ENCODE measurements around the gene ZSCAN5A.
"Not testable (repeated sequence)": the region's sequence is repeated elsewhere in the genome, so short reads cannot be mapped to it uniquely, and the experiment has no call there.

Gene ZSCAN5A

DNA sequence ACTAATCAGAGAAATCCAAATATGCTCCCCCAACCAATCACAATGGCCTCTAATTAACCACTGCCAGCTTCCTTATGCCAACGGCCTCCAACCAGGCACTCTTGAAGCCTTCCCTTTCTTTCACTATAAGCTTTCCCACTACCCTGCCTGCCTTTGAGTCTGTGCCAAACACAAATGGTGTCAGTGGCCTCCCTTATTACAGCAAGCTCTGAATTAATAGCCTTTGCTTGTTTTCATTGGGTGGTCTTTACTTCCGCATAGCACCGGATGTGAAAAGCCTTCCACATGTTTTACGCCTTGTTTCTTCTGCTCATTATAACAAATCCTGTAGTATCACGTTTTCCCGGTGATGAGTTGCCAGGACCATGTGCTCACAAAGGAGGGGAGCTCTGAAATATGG is 43.5 kb downstream of the ZSCAN5A start:
- no peak for DNase-seq

DNA sequence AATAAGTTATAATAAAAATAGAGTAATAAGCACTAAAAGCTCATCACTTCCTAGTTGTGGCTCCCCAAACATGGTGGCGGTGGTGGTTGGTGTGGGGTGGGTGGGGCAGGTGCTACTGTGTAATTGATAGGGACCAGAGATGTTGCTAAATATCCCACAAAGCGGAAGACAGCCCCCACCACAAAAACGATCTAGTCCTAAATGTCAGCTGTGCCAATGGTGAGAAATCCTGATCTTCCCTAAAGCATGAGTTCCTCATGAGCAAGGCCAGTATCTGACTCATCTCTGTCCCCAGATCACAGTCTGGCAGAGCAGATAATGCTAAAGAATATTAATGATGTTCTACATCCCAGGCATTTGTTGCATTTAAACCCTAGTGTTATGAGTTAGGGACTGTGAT is 44.0 kb downstream of the ZSCAN5A start:
- no peak for DNase-seq

DNA sequence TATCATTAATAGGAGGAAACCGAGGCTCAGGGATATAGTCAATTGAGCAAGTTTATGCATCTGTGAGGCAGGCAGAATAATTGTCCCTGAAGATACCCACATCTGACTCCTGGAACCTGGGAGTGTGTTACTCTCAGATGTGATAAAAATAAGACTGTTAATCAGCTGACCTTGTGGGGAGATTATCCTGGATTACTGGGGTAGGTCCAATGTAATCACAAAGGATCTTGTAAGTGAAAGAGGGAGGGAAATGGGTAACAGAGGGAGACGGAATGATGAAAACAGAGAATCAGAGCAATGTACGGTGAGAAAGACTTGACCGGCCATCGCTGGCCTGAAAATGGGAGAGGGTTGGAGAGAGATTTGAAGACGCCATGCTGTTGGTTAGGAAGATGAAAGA is 45.3 kb downstream of the ZSCAN5A start:
- DNase-seq, result no peak

DNA sequence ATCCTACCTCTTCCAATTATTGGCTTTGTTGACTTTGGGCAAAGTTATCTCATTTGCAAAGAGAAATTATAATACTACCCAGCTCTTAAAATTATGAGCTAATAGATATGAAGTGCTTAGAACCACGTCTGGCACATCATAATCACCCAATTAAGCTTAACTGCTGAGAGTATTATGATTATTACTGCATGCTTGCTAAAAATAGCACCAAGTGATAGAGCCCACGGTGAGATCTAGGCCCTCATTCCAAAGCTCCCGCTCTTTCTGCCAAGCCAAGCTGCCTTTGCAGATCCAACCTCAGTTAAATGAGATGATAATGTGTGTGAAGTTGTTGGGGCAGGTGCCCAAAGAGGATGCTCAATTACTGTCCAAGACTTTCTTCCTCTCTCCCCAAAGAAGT is 48.6 kb downstream of the ZSCAN5A start:
- no peak for DNase-seq

DNA sequence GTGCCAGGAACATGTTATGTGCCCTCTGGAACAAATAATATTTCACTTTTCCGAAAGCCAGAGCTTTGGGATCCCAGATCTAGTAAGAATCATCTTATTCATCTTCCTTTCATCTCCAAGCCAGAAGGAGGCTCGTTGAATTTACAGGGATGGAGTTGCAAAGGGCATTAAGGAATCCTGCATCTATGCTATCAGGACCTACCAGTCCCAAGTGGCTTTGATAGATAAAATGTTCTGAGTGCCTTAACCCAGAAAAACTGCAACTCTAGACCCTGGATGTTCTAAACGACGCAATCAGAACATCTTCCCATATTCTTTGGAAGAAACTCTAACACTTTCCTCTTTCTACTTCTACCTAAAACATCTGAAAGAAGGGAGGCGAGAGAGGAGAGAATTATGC is 51.3 kb downstream of the ZSCAN5A start:
- DNase-seq, result no peak

DNA sequence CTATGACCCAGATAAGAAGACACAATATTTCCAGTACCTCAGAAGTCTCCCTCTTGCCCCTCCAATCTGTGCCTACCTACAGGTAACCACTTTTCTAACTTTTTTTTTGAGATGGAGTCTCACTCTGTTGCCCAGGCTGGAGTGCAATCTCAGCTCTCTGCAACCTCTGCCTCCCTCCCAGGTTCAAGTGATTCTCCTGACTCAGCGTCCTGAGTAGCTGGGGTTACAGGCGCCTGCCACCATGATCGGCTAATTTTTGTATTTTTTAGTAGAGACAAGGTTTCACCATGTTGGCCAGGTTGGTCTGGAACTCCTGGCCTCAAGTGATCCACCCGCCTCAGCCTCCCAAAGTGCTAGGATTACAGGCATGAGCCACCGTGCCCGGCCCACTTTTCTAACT is 52.7 kb downstream of the ZSCAN5A start:
- not testable (repeated sequence) for DNase-seq

DNA sequence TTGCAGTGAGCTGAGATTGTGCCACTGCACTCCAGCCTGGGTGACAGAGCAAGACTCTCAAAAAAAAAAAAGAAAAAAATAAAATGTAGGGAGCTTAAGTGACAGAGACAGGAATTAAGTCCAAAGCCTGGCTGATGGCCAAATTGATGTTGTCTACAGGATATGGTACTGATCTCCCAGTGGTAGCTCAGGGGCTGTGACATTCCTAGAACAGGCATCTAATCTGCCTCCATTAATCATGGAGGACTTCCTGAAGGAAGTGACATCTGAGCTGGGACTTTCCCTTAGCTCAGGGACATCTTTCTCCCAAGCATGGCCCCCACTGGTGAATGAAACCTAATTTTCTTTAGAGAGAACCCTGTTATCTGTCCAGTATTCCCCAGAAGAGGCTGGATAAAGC is 53.5 kb downstream of the ZSCAN5A start:
- no peak for DNase-seq

DNA sequence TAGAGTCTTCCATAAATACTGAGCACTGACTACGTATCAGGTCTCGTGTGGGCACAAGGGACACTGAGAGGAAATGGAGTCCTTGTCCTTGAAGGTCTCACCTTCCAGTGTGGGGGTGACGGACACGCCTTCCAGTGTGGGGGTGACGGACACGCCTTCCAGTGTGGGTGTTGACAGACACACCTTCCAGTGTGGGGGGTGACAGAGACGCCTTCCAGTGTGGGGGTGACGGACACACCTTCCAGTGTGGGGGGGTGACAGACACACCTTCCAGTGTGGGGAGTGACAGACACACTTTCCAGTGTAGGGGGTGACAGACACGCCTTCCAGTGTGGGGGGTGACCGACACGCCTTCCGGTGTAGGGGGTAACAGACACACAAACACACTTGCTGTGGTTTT is 56.4 kb downstream of the ZSCAN5A start:
- DNase-seq, result no peak

DNA sequence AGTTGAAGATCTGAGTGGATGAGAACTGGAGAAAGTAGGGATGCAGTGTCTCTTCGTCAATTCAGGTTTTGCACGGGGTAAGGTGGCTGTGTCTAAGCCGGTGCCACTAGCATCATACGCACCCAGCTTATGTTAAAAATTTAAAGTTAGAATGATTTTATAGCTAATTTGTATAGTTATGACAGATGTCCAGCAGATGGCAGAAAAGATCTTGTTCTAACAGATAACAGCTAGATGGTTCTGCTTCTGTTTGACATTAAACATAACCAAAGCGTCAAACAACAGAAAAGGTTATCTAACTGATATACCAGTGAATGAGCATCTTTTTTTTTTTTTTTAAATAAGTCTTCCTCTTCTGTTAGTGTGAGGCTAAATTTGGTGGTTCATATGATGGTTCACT is 60.9 kb downstream of the ZSCAN5A start:
- DNase-seq, result no peak

DNA sequence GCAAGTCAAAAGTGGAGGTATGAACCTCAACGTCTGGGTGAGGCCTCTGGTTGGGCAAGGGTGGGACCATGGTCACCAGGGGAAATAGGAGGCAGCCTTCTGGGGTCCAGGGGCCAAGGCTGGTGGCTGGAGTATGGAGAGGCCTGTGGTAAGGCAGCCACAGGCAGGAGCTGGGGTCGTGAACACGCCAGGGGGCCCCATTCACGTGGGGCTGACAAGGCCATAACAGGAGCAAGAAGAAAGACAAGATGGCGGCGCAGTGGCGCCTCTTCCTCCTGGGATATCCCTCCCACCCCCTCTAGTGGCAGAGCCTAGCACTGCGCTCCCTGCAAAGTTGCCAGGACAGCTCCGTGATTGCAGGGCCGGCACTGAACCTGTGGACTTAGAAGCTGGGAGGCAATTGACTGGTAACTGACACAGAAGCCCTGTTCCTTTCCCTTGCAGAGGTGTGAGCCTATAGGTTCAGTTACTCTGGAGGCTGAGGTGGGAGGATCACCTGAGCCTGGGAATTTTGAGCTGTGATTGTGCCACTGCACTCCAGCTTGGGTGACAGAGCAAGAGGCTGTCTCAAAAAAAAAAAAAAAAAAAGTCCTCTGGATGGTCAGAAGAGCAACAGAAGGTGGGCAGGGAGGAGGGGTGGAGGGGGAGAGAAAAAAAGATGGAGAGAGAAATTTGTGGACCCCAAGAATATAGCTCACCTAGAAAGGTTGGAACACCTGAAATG is 61.8 kb downstream of the ZSCAN5A start:
- DNase-seq, result peak; percentile 43

DNA sequence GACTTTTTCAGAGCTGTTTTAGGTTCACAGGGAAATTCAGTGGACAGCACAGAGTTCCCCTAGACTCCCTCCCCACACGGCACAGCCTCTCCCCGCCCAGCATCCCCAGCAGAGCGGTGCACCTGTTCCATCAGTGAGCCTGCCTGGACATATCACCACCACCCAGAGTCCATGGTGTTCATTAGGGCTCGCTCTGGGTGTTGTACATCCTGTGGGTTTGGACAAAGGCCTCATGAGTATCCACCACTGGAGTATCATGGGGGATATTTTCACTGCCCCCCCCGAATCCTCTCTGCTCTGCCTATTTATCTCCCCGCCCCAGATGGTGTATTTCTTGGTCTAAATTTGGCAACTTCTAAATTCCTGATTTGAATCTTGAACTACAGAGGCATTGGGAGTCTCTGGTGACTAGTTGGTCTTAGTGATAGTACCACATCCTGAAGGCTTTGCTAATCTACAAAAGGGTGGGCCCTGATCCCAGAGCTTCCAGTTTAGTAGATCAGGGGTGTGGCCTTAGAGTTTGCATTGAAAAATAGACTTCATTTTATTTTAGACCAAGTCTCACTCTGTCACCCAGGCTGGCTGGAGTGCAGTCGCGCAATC is 65.8 kb downstream of the ZSCAN5A start:
- DNase-seq, result not testable (repeated sequence)

DNA sequence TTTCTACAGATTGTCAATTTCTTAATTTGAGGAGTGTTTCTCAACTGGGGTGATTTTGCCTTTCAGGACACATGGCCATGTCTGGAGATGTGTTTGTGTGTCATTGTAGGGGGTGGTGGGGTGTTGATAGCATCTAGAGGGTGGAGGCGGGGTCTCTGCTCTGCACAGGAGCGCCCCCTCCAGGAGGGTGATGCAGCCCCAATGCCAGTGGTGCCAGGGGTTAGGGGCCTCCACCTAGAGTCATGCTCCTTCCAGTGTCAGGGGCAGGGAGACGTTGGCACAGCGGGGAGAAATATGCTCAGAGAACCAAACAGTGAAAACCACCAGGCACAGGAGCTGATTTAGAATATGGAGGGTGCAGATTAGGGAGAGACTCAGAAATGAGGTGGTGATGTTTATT is 68.9 kb downstream of the ZSCAN5A start:
- not testable (repeated sequence) for DNase-seq

DNA sequence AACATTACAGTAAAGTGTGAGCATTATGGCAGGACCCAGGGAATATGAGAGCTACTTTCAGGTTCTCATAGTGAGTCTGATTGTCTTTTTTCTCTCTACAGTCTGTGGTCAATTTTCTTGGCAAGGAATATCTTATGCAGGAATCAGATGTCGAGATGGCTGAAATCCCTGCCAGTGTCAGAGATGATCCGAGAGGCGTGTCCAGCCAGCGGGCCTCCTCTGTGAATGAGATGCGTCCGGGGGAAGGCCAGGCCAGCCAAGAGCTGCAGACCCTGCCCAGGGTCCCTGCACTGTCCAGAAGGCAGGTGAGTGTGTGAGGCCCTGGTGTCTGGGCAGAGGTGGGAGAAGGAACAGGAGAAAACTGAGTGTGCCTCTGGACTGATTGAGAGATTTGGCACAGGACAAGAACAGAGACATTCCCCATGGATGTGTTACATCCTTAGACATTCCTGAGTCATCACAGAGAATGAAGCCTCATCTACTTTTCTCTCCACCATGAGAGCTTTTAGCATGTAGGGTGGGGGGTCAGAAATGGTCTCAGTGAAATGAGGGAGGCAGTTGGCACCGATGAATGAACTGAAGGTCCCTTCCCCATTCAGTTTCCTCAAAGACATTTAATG is 69.4 kb downstream of the ZSCAN5A start:
- no peak for DNase-seq

DNA sequence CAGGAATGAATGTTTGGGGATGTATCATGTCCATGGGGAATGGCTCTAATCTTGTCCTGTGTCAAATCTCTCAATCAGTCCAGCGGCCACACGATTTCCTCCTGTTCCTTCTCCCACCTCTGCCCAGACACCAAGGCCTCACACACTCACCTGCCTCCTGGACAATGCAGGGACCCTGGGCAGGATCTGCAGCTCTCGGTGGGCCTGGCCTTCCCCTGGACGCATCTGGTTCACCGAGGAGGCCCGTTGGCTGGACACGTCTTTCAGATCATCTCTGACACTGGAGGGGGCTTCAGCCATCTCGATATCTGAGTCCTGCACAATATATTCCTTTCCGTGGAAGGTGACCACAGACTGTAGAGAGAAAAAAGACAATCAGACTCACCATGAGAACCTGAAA is 91.2 kb downstream of the ZSCAN5A start:
- no peak for DNase-seq

DNA sequence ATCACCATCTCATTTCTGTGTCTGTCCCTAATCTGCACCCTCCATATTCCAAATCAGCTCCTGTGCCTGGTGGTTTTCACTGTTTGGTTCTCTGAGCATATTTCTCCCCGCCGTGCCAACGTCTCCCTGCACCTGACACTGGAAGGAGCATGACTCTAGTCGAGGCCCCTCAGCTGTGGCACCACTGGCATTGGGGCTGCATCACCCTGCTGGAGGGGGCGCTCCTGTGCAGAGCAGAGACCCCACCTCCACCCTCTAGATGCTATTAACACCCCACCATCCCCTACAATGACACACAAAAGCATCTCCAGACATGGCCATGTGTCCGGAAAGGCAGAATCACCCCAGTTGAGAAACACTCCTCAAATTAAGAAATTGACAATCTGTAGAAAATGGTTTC is 91.7 kb downstream of the ZSCAN5A start:
- DNase-seq, result no peak

DNA sequence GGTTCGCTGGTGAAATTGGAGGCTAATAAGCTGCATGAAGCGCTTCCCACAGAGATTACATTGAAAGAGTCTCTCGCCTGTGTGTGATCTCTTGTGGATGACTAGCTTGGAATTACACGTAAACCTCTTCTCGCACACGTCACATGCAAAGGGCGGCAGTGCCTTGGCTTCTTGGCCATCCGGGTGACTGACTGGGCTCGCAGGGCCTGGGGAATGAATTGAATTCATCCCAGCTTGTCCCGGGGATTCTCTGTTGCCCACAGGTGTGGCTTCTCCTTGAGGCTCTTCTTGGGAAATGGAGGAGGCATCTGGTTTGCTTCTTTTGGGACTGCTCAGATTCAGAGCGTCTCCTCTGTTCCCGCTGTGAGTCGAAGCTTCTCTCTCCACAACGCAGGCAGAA is 92.8 kb downstream of the ZSCAN5A start:
- no peak for DNase-seq

DNA sequence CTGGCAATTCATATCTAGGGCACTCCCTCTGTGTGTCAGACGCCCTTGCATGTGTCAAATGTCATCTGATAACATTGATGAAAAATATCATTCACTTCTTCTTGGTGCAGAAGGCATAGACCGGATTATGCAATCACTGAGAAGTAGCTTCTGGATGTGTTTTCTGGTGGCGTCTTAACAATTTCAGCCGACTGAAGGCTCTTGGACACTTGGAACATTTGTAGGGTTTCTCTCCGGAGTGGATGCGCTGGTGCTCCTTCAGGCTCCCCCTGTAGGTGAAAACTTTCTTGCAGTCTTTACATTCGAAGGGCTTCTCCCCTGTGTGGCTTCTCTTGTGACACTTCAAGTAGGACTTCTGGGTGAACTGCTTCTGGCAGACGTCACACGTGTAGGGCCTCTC is 93.2 kb downstream of the ZSCAN5A start:
- DNase-seq, result not testable (repeated sequence)

DNA sequence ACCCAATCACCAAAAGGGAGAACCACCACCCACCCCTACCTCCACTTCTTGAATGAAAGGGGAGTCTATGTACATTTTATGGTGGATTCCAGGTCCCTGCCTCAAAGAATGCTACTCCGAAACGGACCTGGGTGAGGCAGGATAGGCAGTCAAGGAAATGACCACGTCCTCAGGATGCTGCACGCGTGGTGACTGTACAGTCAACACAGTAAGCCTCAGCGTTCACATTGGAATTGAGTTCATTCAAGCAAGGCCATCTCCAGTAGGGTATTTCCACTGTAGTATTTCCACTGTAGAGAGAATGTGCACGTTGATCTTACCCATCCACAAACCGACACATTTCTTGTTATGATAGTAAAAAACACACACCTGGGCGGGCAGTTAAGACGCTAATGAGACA is 95.7 kb downstream of the ZSCAN5A start:
- DNase-seq, result no peak

DNA sequence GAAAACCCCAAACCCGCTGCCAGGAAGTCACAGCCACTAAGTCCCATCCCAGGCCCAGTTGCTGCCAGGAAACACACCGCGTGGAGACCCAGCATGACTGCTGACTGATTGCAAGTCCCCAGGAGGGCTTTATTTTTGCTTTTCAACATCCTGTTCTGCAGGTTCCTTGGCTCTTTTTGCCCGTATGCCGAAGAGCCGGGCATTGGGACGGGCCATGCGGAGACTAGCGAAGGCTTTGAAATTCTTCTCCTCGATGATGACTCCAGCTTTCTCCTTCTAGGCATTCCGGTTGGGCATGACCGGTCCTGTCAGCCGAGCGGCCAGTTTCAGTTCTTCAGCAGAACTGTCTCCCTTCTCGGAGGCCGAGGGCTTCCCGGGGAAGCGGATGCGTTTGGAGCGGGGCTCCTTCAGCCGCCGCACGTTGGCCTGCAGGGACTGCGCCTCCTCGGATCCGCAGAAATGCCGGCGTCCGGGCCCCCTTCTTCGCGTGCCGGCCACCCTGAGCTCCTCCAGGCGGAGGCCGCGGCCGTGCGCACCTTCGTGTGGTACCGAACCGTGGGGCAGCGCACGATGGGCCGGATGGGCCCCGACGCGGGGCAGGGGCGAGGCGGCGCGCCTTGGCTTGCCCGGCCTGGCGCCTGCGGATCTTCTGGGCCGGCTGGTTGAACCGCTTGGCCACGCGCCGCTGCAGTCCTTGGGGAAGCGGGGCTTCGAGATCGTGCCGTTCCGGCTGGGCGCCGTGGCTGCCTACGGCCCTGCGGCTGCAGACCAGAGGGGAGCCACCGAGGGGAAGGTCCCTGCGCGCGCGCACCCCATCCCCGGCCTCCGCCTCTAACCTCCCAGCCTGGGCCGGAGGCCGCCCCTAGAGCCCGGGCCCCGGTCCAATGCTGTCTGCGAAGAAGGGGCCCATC is 97.3 kb downstream of the ZSCAN5A start:
- DNase-seq, result no peak

DNA sequence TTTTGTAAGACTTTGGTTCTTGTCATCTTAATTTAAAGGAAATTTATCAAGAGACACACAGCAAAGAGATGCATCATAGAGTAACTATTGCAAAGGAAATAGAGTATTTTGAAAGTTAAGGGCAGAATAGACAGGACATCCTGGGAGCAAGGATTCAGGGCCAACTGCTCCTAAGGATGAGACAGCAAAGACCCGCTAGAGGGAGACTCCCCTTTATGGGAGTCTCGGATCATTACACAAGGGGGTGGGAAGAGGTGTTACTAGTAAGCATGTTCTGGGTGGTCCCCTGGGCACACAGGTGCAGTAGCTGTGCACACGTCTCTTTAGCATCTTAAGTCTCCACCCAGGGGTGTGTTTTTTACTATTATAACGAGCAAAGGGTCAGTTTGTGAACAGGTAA is 102.9 kb downstream of the ZSCAN5A start:
- no peak for DNase-seq

DNA sequence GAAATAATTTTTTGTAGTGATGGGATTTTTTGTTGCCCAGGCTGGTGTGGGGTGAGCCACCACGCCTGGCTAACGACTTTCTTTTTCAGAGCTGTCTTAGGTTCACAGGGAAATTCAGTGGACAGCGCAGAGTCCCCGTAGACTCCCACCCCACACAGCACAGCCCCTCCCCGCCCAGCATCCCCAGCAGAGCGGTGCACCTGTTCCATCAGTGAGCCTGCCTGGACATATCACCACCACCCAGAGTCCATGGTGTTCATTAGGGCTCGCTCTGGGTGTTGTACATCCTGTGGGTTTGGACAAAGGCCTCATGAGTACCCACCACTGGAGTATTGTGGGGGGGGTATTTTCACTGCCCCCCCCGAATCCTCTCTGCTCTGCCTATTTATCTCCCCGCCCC is 104.6 kb downstream of the ZSCAN5A start:
- not testable (repeated sequence) for DNase-seq

DNA sequence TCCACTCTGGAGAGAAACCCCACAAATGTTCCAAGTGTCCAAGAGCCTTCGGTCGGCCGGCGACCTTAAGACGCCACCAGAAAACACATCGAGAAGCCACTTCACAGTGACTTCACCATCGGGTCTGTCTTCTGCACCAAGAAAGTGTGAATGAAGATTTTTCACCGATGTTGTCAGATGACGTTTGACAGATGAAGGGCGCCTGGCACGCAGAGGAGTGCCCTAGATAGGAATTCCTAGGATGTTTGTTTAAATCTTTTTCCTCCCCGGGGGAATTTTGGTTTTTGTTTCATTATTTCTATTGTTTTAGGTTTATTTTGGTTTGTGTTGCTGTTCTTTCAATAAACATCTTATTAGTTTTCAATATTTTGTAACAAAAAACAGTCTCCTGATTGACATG is 105.5 kb downstream of the ZSCAN5A start:
- DNase-seq, result no peak

DNA sequence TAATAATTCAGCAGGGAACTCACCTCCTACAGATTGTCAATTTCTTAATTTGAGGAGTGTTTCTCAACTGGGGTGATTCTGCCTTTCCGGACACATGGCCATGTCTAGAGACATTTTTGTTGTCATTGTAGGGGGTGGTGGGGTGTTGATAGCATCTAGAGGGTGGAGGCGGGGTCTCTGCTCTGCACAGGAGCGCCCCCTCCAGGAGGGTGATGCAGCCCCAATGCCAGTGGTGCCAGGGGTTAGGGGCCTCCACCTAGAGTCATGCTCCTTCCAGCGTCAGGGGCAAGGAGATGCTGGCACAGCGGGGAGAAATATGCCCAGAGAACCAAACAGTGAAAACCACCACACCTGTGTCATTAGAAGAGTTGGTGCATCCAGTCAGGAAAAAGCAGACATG is 107.1 kb downstream of the ZSCAN5A start:
- not testable (repeated sequence) for DNase-seq
